Liver (tissue), 3 donors: ENCODE results near the gene ZNF770.

Experiments
- JUND ChIP-seq, 2 donors: IDR thresholded peaks; 2 replicates each; pipeline ENCODE4 v1.6.1; 2016; ENCODE audit warnings: antibody characterized with exemption in 2 of 2
- TF ChIP-seq, protein P1 (sequence below): fragments of 150-350 bp; IDR thresholded peaks from 2 replicates; pipeline ENCODE4 v1.5.1; 2017; ENCODE audit warnings: improper control_type of control experiment, low read depth, low read length; ENCODE audit not compliant: missing input control
- TF ChIP-seq, protein P2 (sequence below): IDR thresholded peaks from 2 replicates; pipeline ENCODE4 v1.6.1; 2016; ENCODE audit warnings: antibody characterized with exemption, mild to moderate bottlenecking
- donor health status: healthy.
- donor health status: healthy.

DNA sequence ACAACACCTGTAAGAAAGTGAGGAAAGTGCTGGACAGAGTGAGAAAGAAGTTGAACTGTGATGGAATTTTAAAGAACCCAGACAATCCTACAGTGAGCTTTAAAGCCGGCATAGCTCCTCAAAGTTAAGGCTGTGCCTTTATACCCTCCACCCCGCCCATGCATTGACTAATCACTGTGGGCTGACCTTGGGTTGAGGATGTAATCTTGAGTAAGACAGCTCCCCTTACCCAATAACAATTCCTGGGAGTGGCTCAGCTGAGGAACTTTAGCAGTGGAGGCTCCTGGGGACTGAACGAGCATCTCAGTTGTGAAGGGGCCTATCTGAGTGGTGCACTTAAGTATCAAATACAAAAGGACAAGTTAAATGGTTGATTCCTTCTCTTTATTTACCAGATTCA, 35.7 kb upstream of the ZNF770 start:
- TF ChIP-seq, protein P1, sequence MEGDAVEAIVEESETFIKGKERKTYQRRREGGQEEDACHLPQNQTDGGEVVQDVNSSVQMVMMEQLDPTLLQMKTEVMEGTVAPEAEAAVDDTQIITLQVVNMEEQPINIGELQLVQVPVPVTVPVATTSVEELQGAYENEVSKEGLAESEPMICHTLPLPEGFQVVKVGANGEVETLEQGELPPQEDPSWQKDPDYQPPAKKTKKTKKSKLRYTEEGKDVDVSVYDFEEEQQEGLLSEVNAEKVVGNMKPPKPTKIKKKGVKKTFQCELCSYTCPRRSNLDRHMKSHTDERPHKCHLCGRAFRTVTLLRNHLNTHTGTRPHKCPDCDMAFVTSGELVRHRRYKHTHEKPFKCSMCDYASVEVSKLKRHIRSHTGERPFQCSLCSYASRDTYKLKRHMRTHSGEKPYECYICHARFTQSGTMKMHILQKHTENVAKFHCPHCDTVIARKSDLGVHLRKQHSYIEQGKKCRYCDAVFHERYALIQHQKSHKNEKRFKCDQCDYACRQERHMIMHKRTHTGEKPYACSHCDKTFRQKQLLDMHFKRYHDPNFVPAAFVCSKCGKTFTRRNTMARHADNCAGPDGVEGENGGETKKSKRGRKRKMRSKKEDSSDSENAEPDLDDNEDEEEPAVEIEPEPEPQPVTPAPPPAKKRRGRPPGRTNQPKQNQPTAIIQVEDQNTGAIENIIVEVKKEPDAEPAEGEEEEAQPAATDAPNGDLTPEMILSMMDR, result no peak
- TF ChIP-seq, protein P2, sequence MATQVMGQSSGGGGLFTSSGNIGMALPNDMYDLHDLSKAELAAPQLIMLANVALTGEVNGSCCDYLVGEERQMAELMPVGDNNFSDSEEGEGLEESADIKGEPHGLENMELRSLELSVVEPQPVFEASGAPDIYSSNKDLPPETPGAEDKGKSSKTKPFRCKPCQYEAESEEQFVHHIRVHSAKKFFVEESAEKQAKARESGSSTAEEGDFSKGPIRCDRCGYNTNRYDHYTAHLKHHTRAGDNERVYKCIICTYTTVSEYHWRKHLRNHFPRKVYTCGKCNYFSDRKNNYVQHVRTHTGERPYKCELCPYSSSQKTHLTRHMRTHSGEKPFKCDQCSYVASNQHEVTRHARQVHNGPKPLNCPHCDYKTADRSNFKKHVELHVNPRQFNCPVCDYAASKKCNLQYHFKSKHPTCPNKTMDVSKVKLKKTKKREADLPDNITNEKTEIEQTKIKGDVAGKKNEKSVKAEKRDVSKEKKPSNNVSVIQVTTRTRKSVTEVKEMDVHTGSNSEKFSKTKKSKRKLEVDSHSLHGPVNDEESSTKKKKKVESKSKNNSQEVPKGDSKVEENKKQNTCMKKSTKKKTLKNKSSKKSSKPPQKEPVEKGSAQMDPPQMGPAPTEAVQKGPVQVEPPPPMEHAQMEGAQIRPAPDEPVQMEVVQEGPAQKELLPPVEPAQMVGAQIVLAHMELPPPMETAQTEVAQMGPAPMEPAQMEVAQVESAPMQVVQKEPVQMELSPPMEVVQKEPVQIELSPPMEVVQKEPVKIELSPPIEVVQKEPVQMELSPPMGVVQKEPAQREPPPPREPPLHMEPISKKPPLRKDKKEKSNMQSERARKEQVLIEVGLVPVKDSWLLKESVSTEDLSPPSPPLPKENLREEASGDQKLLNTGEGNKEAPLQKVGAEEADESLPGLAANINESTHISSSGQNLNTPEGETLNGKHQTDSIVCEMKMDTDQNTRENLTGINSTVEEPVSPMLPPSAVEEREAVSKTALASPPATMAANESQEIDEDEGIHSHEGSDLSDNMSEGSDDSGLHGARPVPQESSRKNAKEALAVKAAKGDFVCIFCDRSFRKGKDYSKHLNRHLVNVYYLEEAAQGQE, result no peak
- no peak for TF ChIP-seq JUND (IDR thresholded peaks at IDR 0.05)
